Hematopoietic multipotent progenitor cell treated with erythropoietin and hydrocortisone succinate and interleukin-3 and kit ligand, for 17 days (in vitro differentiated cells): ENCODE measurements around the gene PILRA.
"Not testable (repeated sequence)": the region's sequence is repeated elsewhere in the genome, so short reads cannot be mapped to it uniquely, and the experiment has no call there.

ENCODE experiments used
- DNase-seq: peaks from one replicate; pipeline ENCODE4 v3.0.0-alpha.2; 2015; ENCODE audit warnings: low spot score

The PILRA gene

GRCh38 chr7:100358027-100358856, 15.0 kb upstream of the PILRA start, which contains the start of gene PILRB:
Gene PILRB, plus strand, starts transcription at chr7:100358117. Its CDS starts 186 bp downstream, at chr7:100358303.
- no peak for DNase-seq

DNA sequence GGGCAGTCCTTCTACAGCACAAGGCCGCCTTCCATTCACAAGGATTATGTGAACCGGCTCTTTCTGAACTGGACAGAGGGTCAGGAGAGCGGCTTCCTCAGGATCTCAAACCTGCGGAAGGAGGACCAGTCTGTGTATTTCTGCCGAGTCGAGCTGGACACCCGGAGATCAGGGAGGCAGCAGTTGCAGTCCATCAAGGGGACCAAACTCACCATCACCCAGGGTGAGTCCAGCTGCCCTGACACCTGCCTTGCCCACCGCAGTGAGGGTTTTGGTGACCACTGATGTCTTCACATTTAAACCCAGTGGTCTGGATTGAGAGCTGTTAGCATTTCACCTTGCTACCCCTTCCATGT, 14.5 kb upstream of the PILRA start:
- no peak for DNase-seq

DNA sequence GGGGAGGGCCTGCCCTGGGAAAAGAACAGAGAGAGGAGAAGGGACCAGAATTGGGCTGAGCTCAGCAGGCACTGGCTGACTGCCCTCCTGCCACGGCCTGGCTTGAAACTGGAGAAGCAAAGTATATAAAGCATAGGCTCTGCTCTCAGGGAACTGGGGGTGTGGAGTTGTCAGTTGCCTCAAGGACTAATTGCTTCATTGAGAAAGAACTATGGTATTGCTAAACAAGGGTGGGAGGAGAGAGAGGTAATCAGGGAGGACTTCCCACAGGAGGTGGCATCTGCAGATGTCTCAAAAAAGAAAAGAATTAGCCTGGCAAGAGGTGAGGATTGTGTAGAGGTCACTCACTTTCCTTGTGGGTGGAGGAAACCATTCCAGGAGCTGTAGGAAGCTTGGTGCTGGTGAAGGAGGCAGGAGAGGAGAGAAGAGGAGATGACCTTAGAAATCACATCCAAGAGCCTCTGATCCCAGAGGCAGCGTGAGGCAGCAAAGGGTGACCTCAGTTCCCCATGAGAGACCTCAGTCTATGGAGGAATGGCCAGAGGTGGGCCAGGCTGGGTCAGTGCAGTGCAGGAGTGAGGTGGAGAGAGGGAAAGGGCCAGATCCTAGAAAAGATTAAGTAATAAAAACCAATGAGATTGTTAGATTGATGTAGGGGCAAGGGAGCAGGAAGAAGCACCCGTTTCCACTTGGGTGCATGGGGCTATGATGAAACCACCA, 13.0 kb upstream of the PILRA start:
- no peak for DNase-seq

DNA sequence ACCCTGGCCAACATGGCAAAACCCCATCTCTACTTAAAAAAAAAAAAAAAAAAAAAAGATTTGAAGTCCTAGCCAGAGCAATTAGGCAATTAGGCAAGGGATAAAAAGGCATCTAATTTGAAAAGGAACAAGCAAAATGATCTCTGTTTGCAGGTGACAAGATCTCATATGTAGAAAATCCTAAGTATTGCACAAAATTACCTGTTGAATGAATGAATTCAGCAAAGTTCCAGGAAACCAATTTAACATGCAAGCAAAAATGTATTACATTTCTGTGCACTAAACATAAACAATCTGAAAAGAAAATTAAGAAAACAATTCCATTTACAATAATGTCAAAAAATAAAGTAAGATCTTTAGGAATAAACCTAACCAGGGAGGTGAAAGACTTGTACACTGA, 10.2 kb upstream of the PILRA start:
- no peak for DNase-seq

- not testable (repeated sequence) for DNase-seq
These were observed 9.5 kb upstream of the PILRA start for GRCh38 chr7:100363797-100364196.

- no peak for DNase-seq
These were observed 8.8 kb upstream of the PILRA start for GRCh38 chr7:100364480-100364879.

DNA sequence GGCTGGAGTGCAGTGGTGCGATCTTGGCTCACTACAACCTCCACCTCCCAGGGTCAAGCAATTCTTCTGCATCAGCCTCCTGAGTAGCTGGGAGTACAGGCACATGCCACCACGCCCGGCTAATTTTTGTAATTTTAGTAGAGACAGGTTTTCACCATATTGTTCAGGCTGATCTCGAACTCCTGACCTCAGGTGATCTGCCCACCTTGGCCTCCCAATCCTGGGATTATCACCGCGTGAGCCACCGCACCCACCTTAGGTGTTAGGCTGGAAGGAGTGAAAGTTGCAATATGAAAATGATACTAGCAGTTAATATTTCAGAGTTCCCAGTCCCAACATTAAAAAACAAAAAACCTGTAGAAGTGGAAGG, 7.3 kb upstream of the PILRA start:
- DNase-seq: not testable (repeated sequence)

DNA sequence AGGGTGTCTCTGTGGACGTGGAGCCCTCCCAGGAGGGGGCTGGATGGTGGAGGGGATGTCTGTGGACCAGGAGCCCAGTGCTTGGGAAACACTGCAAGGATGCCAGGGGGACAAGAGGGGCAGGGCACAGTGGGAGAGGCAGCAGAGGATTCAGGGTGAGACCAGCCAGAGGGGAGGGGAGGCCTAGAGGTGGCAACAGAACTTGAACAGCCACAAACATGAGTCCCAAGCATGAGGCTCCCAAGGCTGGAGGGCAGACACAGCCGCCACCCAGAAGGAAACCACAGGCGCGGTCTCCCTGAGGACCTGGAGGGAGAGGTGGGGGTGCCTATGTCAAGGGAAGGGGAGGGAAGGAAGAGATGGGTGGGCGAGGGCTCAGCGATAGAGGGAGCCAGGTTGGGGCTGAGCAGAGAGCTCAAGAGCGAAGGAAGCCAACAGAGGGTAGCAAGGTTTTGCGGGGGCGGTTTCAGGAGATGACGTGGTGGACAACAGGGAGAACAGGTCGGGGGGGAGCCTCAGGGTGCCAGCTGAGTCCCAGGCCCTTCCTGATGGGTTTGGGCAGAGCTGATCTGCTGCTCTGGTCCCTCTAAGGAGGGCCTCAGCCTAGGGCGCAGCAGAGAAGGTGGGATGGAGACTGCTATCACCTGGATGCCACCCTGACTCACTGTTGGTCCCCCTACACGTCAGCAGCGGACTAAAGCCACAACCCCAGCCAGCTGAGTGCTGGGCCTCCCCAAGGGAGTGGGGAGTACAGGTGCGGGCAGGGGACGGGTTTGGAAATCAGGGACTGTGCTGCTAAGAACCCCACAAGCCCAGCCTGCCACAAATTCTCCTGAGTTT, 6.7 kb upstream of the PILRA start:
- DNase-seq: no peak

DNA sequence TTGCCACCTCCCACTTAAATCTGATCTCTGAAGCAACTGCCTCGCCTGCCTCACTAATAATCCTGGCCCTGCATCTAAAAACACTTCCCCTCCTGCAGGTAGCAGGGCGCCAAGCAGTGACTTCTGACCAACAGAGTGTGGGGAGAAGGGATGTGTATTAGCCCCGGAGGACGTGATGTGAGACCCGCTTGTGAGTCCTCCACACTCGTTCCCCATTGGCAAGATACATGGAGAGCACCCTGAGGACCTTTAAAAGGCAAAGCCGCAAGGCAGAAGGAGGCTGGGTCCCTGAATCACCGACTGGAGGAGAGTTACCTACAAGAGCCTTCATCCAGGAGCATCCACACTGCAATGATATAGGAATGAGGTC, 6.1 kb upstream of the PILRA start:
- no peak for DNase-seq

DNA sequence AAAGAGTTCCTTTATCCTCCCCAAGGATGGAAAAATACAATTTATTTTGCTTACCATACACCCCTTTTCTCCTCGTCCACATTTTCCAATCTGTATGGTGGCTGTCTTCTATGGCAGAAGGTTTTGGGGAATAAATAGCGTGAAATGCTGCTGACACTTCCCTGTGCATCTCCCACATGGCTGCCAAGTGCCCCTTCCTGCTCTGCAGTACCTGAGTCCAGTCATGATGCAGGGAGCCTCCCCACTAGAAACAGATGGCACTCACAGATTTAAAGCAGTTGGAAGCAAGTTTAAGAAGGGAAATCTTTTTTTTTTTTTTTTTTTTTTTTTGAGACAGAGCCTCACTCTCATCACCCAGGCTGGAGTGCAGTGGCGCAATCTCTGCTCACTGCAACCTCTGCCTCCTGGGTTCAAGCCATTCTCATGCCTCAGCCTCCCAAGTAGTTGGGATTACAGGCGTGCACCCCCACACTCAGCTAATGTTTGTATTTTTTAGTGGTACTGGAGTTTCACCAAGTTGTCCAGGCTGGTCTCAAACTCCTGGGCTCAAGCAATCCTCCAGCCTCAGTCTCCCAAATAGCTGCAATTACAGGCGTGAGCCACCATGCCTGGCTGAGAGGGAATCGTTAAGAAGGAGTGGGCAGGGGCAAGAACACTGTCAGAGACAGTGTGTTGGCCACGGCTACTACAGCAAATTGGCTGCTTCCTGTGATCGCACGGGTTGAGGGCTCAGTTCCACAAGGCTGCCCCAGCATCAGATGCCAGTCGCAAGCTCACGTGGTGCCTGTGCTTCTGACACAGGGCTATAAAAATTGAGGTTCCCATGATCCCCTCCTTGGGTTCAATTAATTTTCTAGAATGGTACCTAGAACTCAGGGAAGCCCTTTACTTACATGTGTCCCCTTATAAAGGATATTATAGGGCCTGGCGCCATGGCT, 5.3 kb upstream of the PILRA start:
- DNase-seq: no peak

GRCh38 chr7:100369105-100369504, 4.2 kb upstream of the PILRA start:
- DNase-seq: no peak

DNA sequence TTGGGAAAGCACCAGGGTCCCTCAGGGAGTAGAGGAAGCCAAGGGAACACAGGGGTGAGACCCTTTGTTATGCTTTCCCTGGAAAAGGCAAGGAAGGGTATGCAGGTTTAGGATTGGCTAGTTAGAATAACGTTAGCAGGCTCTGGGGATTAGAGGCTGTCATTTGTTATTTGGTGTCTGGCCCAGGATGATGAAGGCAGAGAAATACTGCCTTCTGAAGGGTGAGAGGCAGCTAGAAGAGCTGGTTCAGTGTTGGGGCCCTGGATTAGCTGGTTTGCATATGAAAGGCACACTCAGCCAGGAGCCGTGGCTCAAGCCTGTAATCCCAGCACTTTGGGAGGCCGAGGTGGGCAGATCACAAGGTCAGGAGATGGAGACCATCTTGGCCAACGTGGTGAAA, 3.0 kb upstream of the PILRA start:
- no peak for DNase-seq

DNA sequence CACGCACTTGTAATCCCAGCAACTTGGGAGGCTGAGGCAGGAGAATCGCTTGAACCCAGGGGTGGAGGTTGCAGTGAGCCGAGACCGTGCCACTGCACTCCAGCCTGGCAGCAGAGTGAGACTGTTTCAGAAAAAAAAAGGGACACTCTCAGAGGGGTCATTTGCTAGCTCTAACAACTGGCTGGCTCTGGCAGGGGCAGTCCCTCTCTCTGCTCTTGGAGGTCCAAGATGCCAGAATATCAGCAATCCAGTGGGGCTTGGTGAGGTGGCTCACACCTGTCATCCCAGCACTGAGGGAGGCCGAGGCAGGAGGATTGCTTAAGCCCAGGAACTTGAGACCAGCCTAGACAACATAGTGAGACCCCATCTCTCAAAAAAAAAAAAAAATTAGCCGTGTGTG, 2.5 kb upstream of the PILRA start:
- DNase-seq: no peak

DNA sequence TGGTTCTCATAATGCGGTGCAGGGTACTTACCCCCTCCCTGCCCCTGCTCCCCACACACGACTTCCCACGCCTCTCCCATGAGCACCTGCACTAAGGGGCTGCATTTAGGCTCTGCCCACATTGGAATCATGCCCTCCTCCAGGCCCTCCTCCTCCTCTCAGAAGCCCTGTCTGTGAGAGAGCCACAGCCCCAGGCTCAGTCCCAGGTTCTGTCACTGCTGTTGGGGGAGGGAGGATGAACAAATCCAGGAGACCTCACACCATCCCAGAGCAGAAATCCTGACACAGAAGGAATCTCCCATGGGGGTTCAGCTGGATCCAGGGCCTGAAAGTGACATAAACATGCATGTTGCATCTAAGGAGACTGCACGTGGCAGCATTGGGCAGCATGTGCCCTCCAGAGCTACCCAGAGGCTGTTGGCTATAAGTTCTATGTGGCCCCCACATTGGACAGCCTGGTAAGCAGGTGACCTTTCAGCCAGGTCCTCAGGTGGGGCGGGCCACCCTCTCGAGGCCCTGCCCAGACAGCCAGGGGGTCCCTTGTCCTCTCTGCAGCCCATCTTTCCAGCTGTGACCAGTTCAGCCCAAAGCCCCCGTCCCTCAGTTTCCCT, 1.6 kb upstream of the PILRA start:
- no peak for DNase-seq

DNA sequence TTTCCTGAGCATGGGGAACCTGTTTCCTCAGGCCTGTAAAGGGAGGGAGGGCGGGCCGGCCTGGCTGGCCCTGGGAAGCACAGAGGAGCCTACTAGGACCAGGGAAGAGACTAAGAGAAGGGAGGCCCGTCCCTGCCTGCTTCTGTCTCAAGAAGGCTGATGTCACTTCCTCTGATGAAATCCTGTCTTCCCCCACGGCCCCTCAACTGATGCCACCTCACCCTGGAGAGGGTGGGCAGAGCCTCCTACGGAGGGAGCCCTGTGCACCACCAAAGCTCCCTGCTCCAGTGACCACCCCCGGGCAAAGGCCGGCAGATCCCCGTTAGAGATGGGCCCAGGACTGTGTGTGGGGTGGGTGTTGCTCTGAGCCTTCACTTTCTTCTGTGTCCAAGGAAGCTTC, 1.0 kb upstream of the PILRA start:
- no peak for DNase-seq

- DNase-seq: no peak
These were observed 593 bp upstream of the PILRA start for GRCh38 chr7:100372694-100373093.

GRCh38 chr7:100373870-100374598, 747 bp downstream of the PILRA start:
- DNase-seq: not testable (repeated sequence)

- no peak for DNase-seq
These were observed 1.3 kb downstream of the PILRA start for GRCh38 chr7:100374601-100375000.

DNA sequence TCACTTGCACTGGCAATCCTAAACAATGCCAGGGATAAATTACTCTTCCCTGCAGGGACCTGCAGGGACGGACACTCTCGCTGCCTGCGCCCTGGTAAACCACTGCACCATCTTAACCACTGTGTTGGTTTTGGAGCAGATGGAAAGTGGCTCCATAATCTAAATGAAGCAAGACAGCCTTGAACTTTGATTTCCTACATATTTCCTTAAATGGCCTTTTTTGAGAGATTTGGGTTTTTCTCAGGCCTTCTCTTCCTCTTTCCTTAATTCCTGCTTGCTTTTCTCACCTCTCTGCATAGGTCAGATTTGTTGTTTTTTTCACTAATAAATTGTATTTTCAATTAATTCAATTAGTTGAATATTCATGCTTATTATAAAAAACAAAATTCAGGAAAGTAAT, 2.8 kb downstream of the PILRA start:
- no peak for DNase-seq

DNA sequence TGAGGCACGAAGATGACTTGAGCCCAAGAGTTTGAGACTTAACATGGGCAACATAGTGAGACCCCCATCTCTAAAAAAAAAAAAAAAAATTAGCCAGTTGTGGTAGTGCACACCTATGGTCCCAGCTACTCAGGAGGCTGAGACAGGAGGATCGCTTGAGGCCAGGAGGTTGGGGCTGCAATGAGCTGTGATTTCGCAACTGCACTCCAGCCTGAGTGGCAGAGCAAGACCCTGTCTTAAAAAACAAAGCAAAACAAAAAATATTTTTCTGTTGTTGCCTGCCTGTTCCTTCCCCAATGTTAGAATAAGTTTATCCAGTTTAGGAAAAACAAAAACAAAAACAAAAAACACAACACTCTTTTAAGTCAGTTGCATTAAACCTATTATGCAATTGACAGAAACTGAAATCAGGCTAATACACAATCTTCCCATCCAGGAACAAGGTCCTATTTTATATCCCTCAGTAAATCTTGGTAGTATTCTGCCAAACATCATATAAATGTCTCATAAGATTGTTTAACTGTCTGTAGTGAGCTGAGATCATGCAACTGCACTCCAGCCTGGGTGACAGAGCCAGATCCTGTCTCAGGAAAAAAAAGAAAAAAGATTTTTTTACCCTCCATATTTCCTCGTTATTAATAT, 4.9 kb downstream of the PILRA start:
- no peak for DNase-seq
